GM21381 (cell line): ENCODE measurements around the gene RUNX1.

Experiments used
- ATAC-seq: cut with Tn5 transposase; IDR thresholded peaks from one replicate; pipeline ENCODE4 v1.9.1; 2021; ENCODE audit warnings: mild to moderate bottlenecking, moderate library complexity; ENCODE audit not compliant: unreplicated experiment

Gene RUNX1

GRCh38 chr21:35062016-35062415 is 12.9 kb upstream of the RUNX1 start:
- ATAC-seq = no peak

- no peak for ATAC-seq
Measured at GRCh38 chr21:35059742-35060141, 10.6 kb upstream of the RUNX1 start.

GRCh38 chr21:35058058-35058457 is 9.0 kb upstream of the RUNX1 start:
- ATAC-seq = no peak

- ATAC-seq = peak; percentile 83
Measured at GRCh38 chr21:35057428-35057827, 8.3 kb upstream of the RUNX1 start.

- ATAC-seq = no peak
Measured at GRCh38 chr21:35053356-35054096, 4.4 kb upstream of the RUNX1 start.

GRCh38 chr21:35052801-35053200 is 3.7 kb upstream of the RUNX1 start:
- ATAC-seq = no peak

GRCh38 chr21:35051287-35051818 is 2.3 kb upstream of the RUNX1 start:
- no peak for ATAC-seq

- ATAC-seq = no peak
Measured at GRCh38 chr21:35050348-35051286, 1.5 kb upstream of the RUNX1 start.

GRCh38 chr21:35048183-35048601 is 910 bp downstream of the RUNX1 start:
- no peak for ATAC-seq

GRCh38 chr21:35046880-35047229 is 2.2 kb downstream of the RUNX1 start:
- no peak for ATAC-seq

- ATAC-seq = no peak
Measured at GRCh38 chr21:35046263-35046624, 2.9 kb downstream of the RUNX1 start.

GRCh38 chr21:35045542-35046262 is 3.4 kb downstream of the RUNX1 start:
- no peak for ATAC-seq

- no peak for ATAC-seq
Measured at GRCh38 chr21:35044770-35045541, 4.1 kb downstream of the RUNX1 start.

GRCh38 chr21:35044128-35044527 is 5.0 kb downstream of the RUNX1 start:
- no peak for ATAC-seq

- ATAC-seq = no peak
Measured at GRCh38 chr21:35043549-35043948, 5.6 kb downstream of the RUNX1 start.

- no peak for ATAC-seq
Measured at GRCh38 chr21:35042836-35043235, 6.3 kb downstream of the RUNX1 start.

- no peak for ATAC-seq
Measured at GRCh38 chr21:35041881-35042280, 7.2 kb downstream of the RUNX1 start.

GRCh38 chr21:35041122-35041521 is 8.0 kb downstream of the RUNX1 start:
- ATAC-seq = no peak

- no peak for ATAC-seq
Measured at GRCh38 chr21:35039595-35040289, 9.4 kb downstream of the RUNX1 start.

- ATAC-seq = no peak
Measured at GRCh38 chr21:35038772-35039319, 10.3 kb downstream of the RUNX1 start.
